Uterus (tissue), 4 donors: Measurements from ENCODE around the gene SLC25A21. TPM values are rescaled to one million over a fixed set of nuclear protein-coding genes. Genes with fewer than 3 reads are reported as not detected.

Experiments used
- DNase-seq, 2 donors: peaks; one replicate each; pipeline ENCODE4 v3.0.0-alpha.2; 2019 to 2020
- H3K27ac ChIP-seq, 2 donors: fragments of 200-600 bp; sonication (generic); 1 replicate in 1 of 2; 2 replicates in 1 of 2; pipeline ENCODE4 v1.5.1; 2016 to 2018
- H3K27me3 ChIP-seq, 2 donors: fragments of 200-600 bp; sonication (generic); one replicate each; pipeline ENCODE4 v1.5.1; 2018 to 2019; ENCODE audit warnings: control low read depth in 1 of 2
- H3K36me3 ChIP-seq, 2 donors: fragments of 200-600 bp; sonication (generic); one replicate each; pipeline ENCODE4 v1.5.1; 2019; ENCODE audit warnings: control low read depth in 1 of 2
- H3K4me1 ChIP-seq, 2 donors: fragments of 200-600 bp; sonication (generic); one replicate each; pipeline ENCODE4 v1.5.1; 2018 to 2019; ENCODE audit warnings: control low read depth in 1 of 2
- H3K4me3 ChIP-seq, 2 donors: fragments of 200-600 bp; sonication (generic); 1 replicate in 1 of 2; 2 replicates in 1 of 2; pipeline ENCODE4 v1.5.1; 2018 to 2019; ENCODE audit warnings: mild to moderate bottlenecking in 1 of 2
- H3K9me3 ChIP-seq, 2 donors: fragments of 200-600 bp; sonication (generic); one replicate each; pipeline ENCODE4 v1.5.1; 2019; ENCODE audit warnings: control low read depth in 1 of 2
- CTCF ChIP-seq, 4 experiments: fragments of 200-600 bp in 2 of 4; fragments of 450-650 bp in 2 of 4; sonication (generic) in 2 of 4; IDR thresholded peaks; one replicate each; pipeline ENCODE4 v1.5.1; 2016 to 2019; ENCODE audit warnings: antibody characterized with exemption in 4 of 4, mild to moderate bottlenecking in 2 of 4, moderate library complexity in 1 of 4
- POLR2A ChIP-seq, 2 donors: fragments of 450-650 bp; IDR thresholded peaks; one replicate each; pipeline ENCODE4 v1.6.1; 2016; ENCODE audit warnings: antibody characterized with exemption in 2 of 2, mild to moderate bottlenecking in 1 of 2, moderate library complexity in 1 of 2
- intact Hi-C: fragments of 100-400 bp; cut with DNase I; formaldehyde crosslinking; loops from one replicate; pipeline ENCODE4 v1.15.1; 2023; ENCODE audit warnings: low total_unique reads
- total RNA-seq, 4 donors: library from RNA; depleted of rRNA in 3 of 4; stranded (reverse); fragments of >200 nt in 3 of 4; gene quantifications; one replicate each; pipeline versions ENCODE4 v1.1.0 to v1.2.4, GENCODE V29; 2014 to 2023
- donor health status: DM: yes; HTN: yes; CAD: no.

The SLC25A21 gene
- total RNA-seq, 4 donors from 2014 or later, result under 0.01 to 3.0 (median 2.0) TPM; not detected in 1

- TF ChIP-seq POLR2A (IDR thresholded peaks at IDR 0.05), result no peak
- TF ChIP-seq CTCF (IDR thresholded peaks at IDR 0.05), result no peak
- DNase-seq, result no peak
- no peaks in the 10 kb centered on the region for H3K4me1 ChIP-seq
- no peak overlapping the region for H3K27ac ChIP-seq
- H3K9me3 ChIP-seq, result no peaks in the 10 kb centered on the region
- H3K36me3 ChIP-seq, result no peaks in the 10 kb centered on the region
- H3K27me3 ChIP-seq, result no peaks in the 10 kb centered on the region
- intact Hi-C loops, result no loop called here
- H3K4me3 ChIP-seq, result no peak overlapping the region
Observed at GRCh38 chr14:36827861-36828260, 344.5 kb downstream of the SLC25A21 start.

GRCh38 chr14:36826614-36827013 lies 345.8 kb downstream of the SLC25A21 start:
- Histone ChIP-seq H3K4me1 (no peaks in the 10 kb centered on the region), H3K27ac (no peak overlapping the region), H3K36me3 (no peaks in the 10 kb centered on the region), H3K4me3 (no peak overlapping the region), H3K27me3 (no peaks in the 10 kb centered on the region), H3K9me3 (no peaks in the 10 kb centered on the region)
- TF ChIP-seq CTCF (IDR thresholded peaks at IDR 0.05) (no peak), POLR2A (IDR thresholded peaks at IDR 0.05) (no peak)
- DNase-seq, result no peak
- intact Hi-C loops, result no loop called here

GRCh38 chr14:36824854-36825253 lies 347.6 kb downstream of the SLC25A21 start:
- Histone ChIP-seq H3K4me1 (no peaks in the 10 kb centered on the region), H3K36me3 (no peaks in the 10 kb centered on the region), H3K27ac (no peak overlapping the region), H3K27me3 (no peaks in the 10 kb centered on the region), H3K4me3 (no peak overlapping the region), H3K9me3 (no peaks in the 10 kb centered on the region)
- no peak for TF ChIP-seq POLR2A (IDR thresholded peaks at IDR 0.05)
- no peak for DNase-seq
- intact Hi-C loops, result no loop called here

GRCh38 chr14:36823651-36824050 lies 348.8 kb downstream of the SLC25A21 start:
- no peak overlapping the region for H3K4me3 ChIP-seq
- TF ChIP-seq CTCF (IDR thresholded peaks at IDR 0.05), result no peak
- no peak for TF ChIP-seq POLR2A (IDR thresholded peaks at IDR 0.05)
- no peak for DNase-seq
- H3K36me3 ChIP-seq, result no peaks in the 10 kb centered on the region
- intact Hi-C loops, result no loop called here
- H3K27ac ChIP-seq, result no peak overlapping the region
- H3K9me3 ChIP-seq, result no peaks in the 10 kb centered on the region
- no peaks in the 10 kb centered on the region for H3K27me3 ChIP-seq
- no peaks in the 10 kb centered on the region for H3K4me1 ChIP-seq

- no peak for DNase-seq
- Histone ChIP-seq H3K36me3 (no peaks in the 10 kb centered on the region), H3K9me3 (no peaks in the 10 kb centered on the region), H3K4me1 (no peaks in the 10 kb centered on the region), H3K4me3 (no peak overlapping the region), H3K27ac (no peak overlapping the region), H3K27me3 (no peaks in the 10 kb centered on the region)
- intact Hi-C loops, result no loop called here
- TF ChIP-seq CTCF (IDR thresholded peaks at IDR 0.05) (no peak), POLR2A (IDR thresholded peaks at IDR 0.05) (no peak)
Observed at GRCh38 chr14:36822685-36823084, 349.7 kb downstream of the SLC25A21 start.

GRCh38 chr14:36820901-36821300 lies 351.5 kb downstream of the SLC25A21 start:
- intact Hi-C loops, result no loop called here
- Histone ChIP-seq H3K4me1 (no peaks in the 10 kb centered on the region), H3K27me3 (no peaks in the 10 kb centered on the region), H3K27ac (no peak overlapping the region), H3K36me3 (no peaks in the 10 kb centered on the region), H3K4me3 (no peak overlapping the region), H3K9me3 (no peaks in the 10 kb centered on the region)
- no peak for TF ChIP-seq CTCF (IDR thresholded peaks at IDR 0.05)
- no peak for TF ChIP-seq POLR2A (IDR thresholded peaks at IDR 0.05)
- no peak for DNase-seq
